ENCODE data around the gene SPAG5. TPM values are rescaled to one million over a fixed set of nuclear protein-coding genes. Genes with fewer than 3 reads are reported as not detected.

SPAG5 gene
- total and polyA plus RNA-seq, 8 donors, result 9.5 to 91.5 (median 51.6) TPM

GRCh38 chr17:28634206-28634865, 35.5 kb upstream of the SPAG5 start:
- Histone ChIP-seq H3K27ac (no peak overlapping the region), H3K4me3 (no peak overlapping the region), H3K4me1 (no peaks in the 10 kb centered on the region), H3K27me3 (no peaks in the 10 kb centered on the region), H3K9me3 (no peaks in the 10 kb centered on the region), H3K36me3 (peaks cover 8 to 100% of the 10 kb centered on the region in 2 donors)
- TF ChIP-seq CTCF (IDR thresholded peaks at IDR 0.05), result no peak
- no peak for ATAC-seq
- no peak for DNase-seq
- intact Hi-C loops (cut with DNase I), result no loop called here

- H3K36me3 ChIP-seq, result peaks cover 0 to 100% of the 10 kb centered on the region in 2 donors
- ATAC-seq, result no peak
- TF ChIP-seq CTCF (IDR thresholded peaks at IDR 0.05), result no peak
These were observed 28.0 kb upstream of the SPAG5 start for GRCh38 chr17:28626818-28627217.

GRCh38 chr17:28624148-28624547, 25.3 kb upstream of the SPAG5 start:
- intact Hi-C loops (cut with DNase I), result no loop called here
- Histone ChIP-seq H3K27ac (no peak overlapping the region), H3K9me3 (no peaks in the 10 kb centered on the region), H3K36me3 (peaks cover 4 to 100% of the 10 kb centered on the region in 2 donors), H3K4me1 (no peaks in the 10 kb centered on the region), H3K4me3 (no peak overlapping the region), H3K27me3 (no peaks in the 10 kb centered on the region)
- no peak for TF ChIP-seq CTCF (IDR thresholded peaks at IDR 0.05)
- ATAC-seq (no peak), DNase-seq (no peak)

More at GRCh38 chr17:28626818-28627217, 28.0 kb upstream of the SPAG5 start:
- Histone ChIP-seq H3K27me3 (no peaks in the 10 kb centered on the region), H3K27ac (no peak overlapping the region), H3K4me1 (no peaks in the 10 kb centered on the region), H3K9me3 (no peaks in the 10 kb centered on the region), H3K4me3 (no peak overlapping the region)
- intact Hi-C loops (cut with DNase I), result no loop called here
- no peak for DNase-seq

GRCh38 chr17:28623696-28624095, 24.9 kb upstream of the SPAG5 start:
- Histone ChIP-seq H3K4me3 (no peak overlapping the region), H3K27me3 (no peaks in the 10 kb centered on the region), H3K27ac (no peak overlapping the region), H3K36me3 (peaks cover 4 to 100% of the 10 kb centered on the region in 2 donors), H3K4me1 (no peaks in the 10 kb centered on the region), H3K9me3 (no peaks in the 10 kb centered on the region)
- DNase-seq (no peak), ATAC-seq (no peak)
- TF ChIP-seq CTCF (IDR thresholded peaks at IDR 0.05), result no peak
- intact Hi-C loops (cut with DNase I), result no loop called here

GRCh38 chr17:28622186-28622585, 23.4 kb upstream of the SPAG5 start:
- H3K27me3 ChIP-seq, result no peaks in the 10 kb centered on the region
- no peak overlapping the region for H3K27ac ChIP-seq
- intact Hi-C loops (cut with DNase I), result no loop called here
- no peak for TF ChIP-seq CTCF (IDR thresholded peaks at IDR 0.05)
- no peak overlapping the region for H3K4me3 ChIP-seq
- ATAC-seq (no peak), DNase-seq (no peak)
- peaks cover 4 to 100% of the 10 kb centered on the region in 2 donors for H3K36me3 ChIP-seq
- no peaks in the 10 kb centered on the region for H3K4me1 ChIP-seq
- no peaks in the 10 kb centered on the region for H3K9me3 ChIP-seq

Data from left lung (tissue), 10 donors.